ENCODE measurements around the gene DCTD. TPM values are rescaled to one million over a fixed set of nuclear protein-coding genes. Genes with fewer than 3 reads are reported as not detected.

Gene DCTD
- total and polyA plus RNA-seq, 4 donors, result 36.9 to 52.9 (median 44.7) TPM

DNA sequence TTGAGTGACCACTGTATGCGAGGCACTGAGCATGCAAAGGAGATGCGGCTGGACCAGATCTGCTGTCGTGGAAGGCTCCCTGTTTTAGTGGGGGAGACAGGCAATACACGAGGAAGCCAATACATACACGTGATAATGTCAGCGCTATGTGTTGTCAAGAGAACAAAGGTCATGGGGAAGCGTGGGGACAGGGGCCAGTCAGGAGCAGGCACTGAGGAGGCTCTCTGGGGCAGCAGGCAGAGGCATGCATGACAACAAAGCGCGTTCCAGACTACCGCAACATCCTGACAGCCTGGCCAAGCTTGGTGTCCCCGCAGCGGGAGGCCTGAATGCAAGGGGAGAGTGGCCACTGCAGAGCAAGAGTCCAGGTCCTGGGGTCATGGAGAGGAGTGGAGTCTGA, 61.9 kb downstream of the DCTD start:
- Histone ChIP-seq H3K9me3 (ENCODE audit: control insufficient read depth in 4 of 4, low read length in 3 of 4) (peaks cover 0 to 3% (median under 1%) of the 10 kb centered on the region in 4 donors), H3K4me1 (ENCODE audit: control insufficient read depth in 4 of 4, insufficient read depth in 4 of 4, low read length in 3 of 4) (no peaks in the 10 kb centered on the region), H3K27me3 (ENCODE audit: control insufficient read depth in 4 of 4, insufficient read depth in 4 of 4, low read length in 3 of 4) (no peaks in the 10 kb centered on the region), H3K9ac (ENCODE audit: low read depth in 1 of 2, low read length in 2 of 2) (no peak overlapping the region), H3K27ac (ENCODE audit: low read depth in 1 of 2, low read length in 2 of 2) (no peak overlapping the region), H3K4me3 (ENCODE audit: low read depth in 1 of 3, low read length in 3 of 3) (no peak overlapping the region), H3K36me3 (ENCODE audit: control insufficient read depth in 4 of 4, insufficient read depth in 3 of 4, low read depth in 1 of 4, low read length in 3 of 4) (peaks cover 0 to 4% (median 0%) of the 10 kb centered on the region in 4 donors)
- TF ChIP-seq, protein P1, sequence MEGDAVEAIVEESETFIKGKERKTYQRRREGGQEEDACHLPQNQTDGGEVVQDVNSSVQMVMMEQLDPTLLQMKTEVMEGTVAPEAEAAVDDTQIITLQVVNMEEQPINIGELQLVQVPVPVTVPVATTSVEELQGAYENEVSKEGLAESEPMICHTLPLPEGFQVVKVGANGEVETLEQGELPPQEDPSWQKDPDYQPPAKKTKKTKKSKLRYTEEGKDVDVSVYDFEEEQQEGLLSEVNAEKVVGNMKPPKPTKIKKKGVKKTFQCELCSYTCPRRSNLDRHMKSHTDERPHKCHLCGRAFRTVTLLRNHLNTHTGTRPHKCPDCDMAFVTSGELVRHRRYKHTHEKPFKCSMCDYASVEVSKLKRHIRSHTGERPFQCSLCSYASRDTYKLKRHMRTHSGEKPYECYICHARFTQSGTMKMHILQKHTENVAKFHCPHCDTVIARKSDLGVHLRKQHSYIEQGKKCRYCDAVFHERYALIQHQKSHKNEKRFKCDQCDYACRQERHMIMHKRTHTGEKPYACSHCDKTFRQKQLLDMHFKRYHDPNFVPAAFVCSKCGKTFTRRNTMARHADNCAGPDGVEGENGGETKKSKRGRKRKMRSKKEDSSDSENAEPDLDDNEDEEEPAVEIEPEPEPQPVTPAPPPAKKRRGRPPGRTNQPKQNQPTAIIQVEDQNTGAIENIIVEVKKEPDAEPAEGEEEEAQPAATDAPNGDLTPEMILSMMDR (IDR thresholded peaks at IDR 0.05; ENCODE audit: low read depth, low read length, missing input control), result no peak
- no peak for TF ChIP-seq RAD21 (IDR thresholded peaks at IDR 0.05)
- no peak for TF ChIP-seq GABPA (IDR thresholded peaks at IDR 0.05 in 1 of 2, conservative IDR thresholded peaks at IDR 0.05 in 1 of 2)
- TF ChIP-seq JUND (IDR thresholded peaks at IDR 0.05), result no peak
- TF ChIP-seq RXRA (IDR thresholded peaks at IDR 0.05), result no peak
- TF ChIP-seq YY1 (IDR thresholded peaks at IDR 0.05), result no peak
- TF ChIP-seq FOXA1 (IDR thresholded peaks at IDR 0.05), result no peak
- no peak for TF ChIP-seq ATF3 (IDR thresholded peaks at IDR 0.05)
- TF ChIP-seq, protein P2, sequence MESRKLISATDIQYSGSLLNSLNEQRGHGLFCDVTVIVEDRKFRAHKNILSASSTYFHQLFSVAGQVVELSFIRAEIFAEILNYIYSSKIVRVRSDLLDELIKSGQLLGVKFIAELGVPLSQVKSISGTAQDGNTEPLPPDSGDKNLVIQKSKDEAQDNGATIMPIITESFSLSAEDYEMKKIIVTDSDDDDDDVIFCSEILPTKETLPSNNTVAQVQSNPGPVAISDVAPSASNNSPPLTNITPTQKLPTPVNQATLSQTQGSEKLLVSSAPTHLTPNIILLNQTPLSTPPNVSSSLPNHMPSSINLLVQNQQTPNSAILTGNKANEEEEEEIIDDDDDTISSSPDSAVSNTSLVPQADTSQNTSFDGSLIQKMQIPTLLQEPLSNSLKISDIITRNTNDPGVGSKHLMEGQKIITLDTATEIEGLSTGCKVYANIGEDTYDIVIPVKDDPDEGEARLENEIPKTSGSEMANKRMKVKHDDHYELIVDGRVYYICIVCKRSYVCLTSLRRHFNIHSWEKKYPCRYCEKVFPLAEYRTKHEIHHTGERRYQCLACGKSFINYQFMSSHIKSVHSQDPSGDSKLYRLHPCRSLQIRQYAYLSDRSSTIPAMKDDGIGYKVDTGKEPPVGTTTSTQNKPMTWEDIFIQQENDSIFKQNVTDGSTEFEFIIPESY (IDR thresholded peaks at IDR 0.05), result no peak
- TF ChIP-seq FOXA2 (IDR thresholded peaks at IDR 0.05), result no peak
- TF ChIP-seq SP1 (IDR thresholded peaks at IDR 0.05), result no peak
- TF ChIP-seq HNF4A (conservative IDR thresholded peaks at IDR 0.05), result no peak
- no peak for DNase-seq (ENCODE audit: low spot score)
- WGBS, result 88% methylated on average over 12 of the region's 12 CpGs

GRCh38 chr4:182854466-182854865, 62.7 kb downstream of the DCTD start:
- H3K9me3 ChIP-seq (ENCODE audit: control insufficient read depth in 4 of 4, low read length in 3 of 4), result peaks cover 0 to 3% (median under 1%) of the 10 kb centered on the region in 4 donors
- no peaks in the 10 kb centered on the region for H3K27me3 ChIP-seq (ENCODE audit: control insufficient read depth in 4 of 4, insufficient read depth in 4 of 4, low read length in 3 of 4)
- DNase-seq (ENCODE audit: low spot score), result no peak
- H3K9ac ChIP-seq (ENCODE audit: low read depth in 1 of 2, low read length in 2 of 2), result no peak overlapping the region
- TF ChIP-seq YY1 (IDR thresholded peaks at IDR 0.05) (no peak), EGR1 (IDR thresholded peaks at IDR 0.05; ENCODE audit: low read depth in 2 of 2) (no peak), ATF3 (IDR thresholded peaks at IDR 0.05) (no peak), JUND (IDR thresholded peaks at IDR 0.05) (no peak), FOXA1 (IDR thresholded peaks at IDR 0.05) (no peak), TAF1 (conservative IDR thresholded peaks at IDR 0.05) (no peak), MAX (IDR thresholded peaks at IDR 0.05) (no peak), REST (IDR thresholded peaks at IDR 0.05) (no peak), GABPA (IDR thresholded peaks at IDR 0.05 in 1 of 2, conservative IDR thresholded peaks at IDR 0.05 in 1 of 2) (no peak), RAD21 (IDR thresholded peaks at IDR 0.05) (no peak), HNF4G (IDR thresholded peaks at IDR 0.05) (no peak), RXRA (IDR thresholded peaks at IDR 0.05) (no peak), SP1 (IDR thresholded peaks at IDR 0.05) (no peak), FOXA2 (IDR thresholded peaks at IDR 0.05) (no peak), NR2F2 (IDR thresholded peaks at IDR 0.05) (no peak)
- TF ChIP-seq, protein P2 (IDR thresholded peaks at IDR 0.05), result no peak
- H3K27ac ChIP-seq (ENCODE audit: low read depth in 1 of 2, low read length in 2 of 2), result no peak overlapping the region
- peaks cover 0 to 4% (median 0%) of the 10 kb centered on the region in 4 donors for H3K36me3 ChIP-seq (ENCODE audit: control insufficient read depth in 4 of 4, insufficient read depth in 3 of 4, low read depth in 1 of 4, low read length in 3 of 4)
- 79% methylated on average over 8 of the region's 8 CpGs for WGBS
- H3K4me1 ChIP-seq (ENCODE audit: control insufficient read depth in 4 of 4, insufficient read depth in 4 of 4, low read length in 3 of 4), result no peaks in the 10 kb centered on the region
- no peak overlapping the region for H3K4me3 ChIP-seq (ENCODE audit: low read depth in 1 of 3, low read length in 3 of 3)

Data from liver (tissue), 9 donors.